Keratinocyte (primary cell): ENCODE results near the gene TXNRD1.
"Not testable (repeated sequence)": the region's sequence is repeated elsewhere in the genome, so short reads cannot be mapped to it uniquely, and the experiment has no call there.

Experiments used
- CTCF ChIP-seq, 3 experiments: IDR thresholded peaks in 1 of 3; conservative IDR thresholded peaks in 1 of 3; optimal IDR thresholded peaks in 1 of 3; 2 replicates in 2 of 3; 3 replicates in 1 of 3; pipeline versions ENCODE3 to v1.5.1; 2011; ENCODE audit warnings: low read length in 3 of 3, mild to moderate bottlenecking in 3 of 3, moderate library complexity in 2 of 3, control low read depth in 1 of 3, inconsistent platforms in 1 of 3; ENCODE audit not compliant: insufficient read depth in 2 of 3; ENCODE audit errors: extremely low read depth in 1 of 3
- EZH2 ChIP-seq: IDR thresholded peaks from one replicate; pipeline ENCODE4 v1.6.1; 2012; ENCODE audit warnings: inconsistent platforms, mild to moderate bottlenecking, low read length, moderate library complexity

- not testable (repeated sequence) for TF ChIP-seq CTCF (optimal IDR thresholded peaks at IDR 0.05 in 1 of 3, IDR thresholded peaks at IDR 0.05 in 1 of 3, conservative IDR thresholded peaks at IDR 0.05 in 1 of 3; ENCODE audit: extremely low read depth in 1 of 3, insufficient read depth in 2 of 3, low read length in 3 of 3); EZH2
Measured at GRCh38 chr12:104394086-104394485, 178.5 kb downstream of the TXNRD1 start.
